ENCODE measurements around the gene LNPEP.
A peak's percentile ranks its signal among the peaks of the same experiment; 100 is the strongest.

The LNPEP gene

GRCh38 chr5:96932026-96932425, 3.9 kb upstream of the LNPEP start:
- Histone ChIP-seq H3K9me3 (ENCODE audit: control extremely low read depth in 1 of 5, control insufficient read depth in 4 of 5, insufficient read depth in 2 of 5, low read depth in 1 of 5, low read length in 4 of 5) (no peaks in the 10 kb centered on the region), H3K27ac (ENCODE audit: insufficient read depth in 1 of 2, low read depth in 1 of 2, low read length in 2 of 2, poor library complexity in 1 of 2, severe bottlenecking in 2 of 2) (no peak overlapping the region), H3K4me1 (ENCODE audit: control extremely low read depth in 1 of 4, control insufficient read depth in 4 of 4, insufficient read depth in 4 of 4, low read length in 3 of 4) (peaks cover 24 to 58% (median 44%) of the 10 kb centered on the region in 4 experiments), H3K4me3 (ENCODE audit: control insufficient read depth in 1 of 7, extremely low read depth in 1 of 7, insufficient read depth in 4 of 7, low read depth in 2 of 7, low read length in 6 of 7) (peak overlapping the region in 3 of 7 experiments; percentile 58 to 99 (median 93)), H3K36me3 (ENCODE audit: control insufficient read depth in 4 of 4, insufficient read depth in 4 of 4, low read length in 3 of 4) (no peaks in the 10 kb centered on the region), H3K27me3 (replicated peaks in 2 of 5; ENCODE audit: control insufficient read depth in 4 of 5, insufficient read depth in 5 of 5, low read length in 4 of 5) (no peaks in the 10 kb centered on the region)
- ChIA-PET POLR2A (interaction anchor here (0.5 to 0.6 kb wide), 2 partner anchors 29 to 122 kb away, joined by 3 read pairs; no protein-coding TSS in a partner anchor), CTCF (interaction anchor here (0.6 to 3.0 kb wide), 7 partner anchors 9 to 153 kb away, joined by 3 to 17 read pairs (median 4); no protein-coding TSS in a partner anchor)
- no peak for DNase-seq
- 80% methylated on average over 1 of the region's 5 CpGs for WGBS (ENCODE audit: insufficient coverage)

- CTCF ChIA-PET = interaction anchor here (1.1 to 3.0 kb wide), 3 partner anchors 11 to 65 kb away, joined by 4 to 17 read pairs (median 5); no protein-coding TSS in a partner anchor
- Histone ChIP-seq H3K27me3 (replicated peaks in 2 of 5; ENCODE audit: control insufficient read depth in 4 of 5, insufficient read depth in 5 of 5, low read length in 4 of 5) (no peaks in the 10 kb centered on the region), H3K9me3 (ENCODE audit: control extremely low read depth in 1 of 5, control insufficient read depth in 4 of 5, insufficient read depth in 2 of 5, low read depth in 1 of 5, low read length in 4 of 5) (no peaks in the 10 kb centered on the region), H3K4me3 (ENCODE audit: control insufficient read depth in 1 of 7, extremely low read depth in 1 of 7, insufficient read depth in 4 of 7, low read depth in 2 of 7, low read length in 6 of 7) (peak overlapping the region; percentile 81 to 99 (median 93)), H3K27ac (ENCODE audit: insufficient read depth in 1 of 2, low read depth in 1 of 2, low read length in 2 of 2, poor library complexity in 1 of 2, severe bottlenecking in 2 of 2) (peak overlapping the region; percentile 85 to 92), H3K4me1 (ENCODE audit: control extremely low read depth in 1 of 4, control insufficient read depth in 4 of 4, insufficient read depth in 4 of 4, low read length in 3 of 4) (peaks cover 30 to 68% (median 47%) of the 10 kb centered on the region in 4 experiments), H3K36me3 (ENCODE audit: control insufficient read depth in 4 of 4, insufficient read depth in 4 of 4, low read length in 3 of 4) (peaks cover 0 to 4% (median 0%) of the 10 kb centered on the region in 4 experiments)
- POLR2A ChIA-PET = interaction anchor here (0.6 to 1.8 kb wide), 2 partner anchors 57 to 126 kb away, joined by 3 to 4 read pairs; partner anchors contain the start of gene ERAP2
- peak; percentile 31 to 72 (median 61) for DNase-seq
- 7% methylated on average over 10 of the region's 13 CpGs for WGBS (ENCODE audit: insufficient coverage)
Measured at GRCh38 chr5:96933764-96934707, 1.8 kb upstream of the LNPEP start.

GRCh38 chr5:96934708-96935558, 947 bp upstream of the LNPEP start:
- peaks cover 0 to 4% (median 0%) of the 10 kb centered on the region in 4 experiments for H3K36me3 ChIP-seq (ENCODE audit: control insufficient read depth in 4 of 4, insufficient read depth in 4 of 4, low read length in 3 of 4)
- WGBS (ENCODE audit: insufficient coverage) = 0% methylated on average over 76 of the region's 80 CpGs
- DNase-seq = peak; percentile 98 to 99 (median 99)
- peak overlapping the region; percentile 81 to 99 (median 93) for H3K4me3 ChIP-seq (ENCODE audit: control insufficient read depth in 1 of 7, extremely low read depth in 1 of 7, insufficient read depth in 4 of 7, low read depth in 2 of 7, low read length in 6 of 7)
- no peaks in the 10 kb centered on the region for H3K27me3 ChIP-seq (replicated peaks in 2 of 5; ENCODE audit: control insufficient read depth in 4 of 5, insufficient read depth in 5 of 5, low read length in 4 of 5)
- ChIA-PET CTCF (interaction anchor here (1.1 to 1.6 kb wide), 2 partner anchors 8 to 26 kb away, joined by 4 read pairs; no protein-coding TSS in a partner anchor), POLR2A (interaction anchor here (0.7 to 1.8 kb wide), 5 partner anchors 27 to 127 kb away, joined by 3 to 10 read pairs (median 4); partner anchors contain the start of genes ERAP1 and ERAP2)
- peaks cover 30 to 68% (median 45%) of the 10 kb centered on the region in 4 experiments for H3K4me1 ChIP-seq (ENCODE audit: control extremely low read depth in 1 of 4, control insufficient read depth in 4 of 4, insufficient read depth in 4 of 4, low read length in 3 of 4)
- H3K9me3 ChIP-seq (ENCODE audit: control extremely low read depth in 1 of 5, control insufficient read depth in 4 of 5, insufficient read depth in 2 of 5, low read depth in 1 of 5, low read length in 4 of 5) = no peaks in the 10 kb centered on the region
- H3K27ac ChIP-seq (ENCODE audit: insufficient read depth in 1 of 2, low read depth in 1 of 2, low read length in 2 of 2, poor library complexity in 1 of 2, severe bottlenecking in 2 of 2) = peak overlapping the region; percentile 85 to 92

GRCh38 chr5:96936431-96937320, 796 bp downstream of the LNPEP start:
- WGBS (ENCODE audit: insufficient coverage) = 0% methylated on average over 22 of the region's 27 CpGs
- Histone ChIP-seq H3K27me3 (replicated peaks in 2 of 5; ENCODE audit: control insufficient read depth in 4 of 5, insufficient read depth in 5 of 5, low read length in 4 of 5) (no peaks in the 10 kb centered on the region), H3K4me1 (ENCODE audit: control extremely low read depth in 1 of 4, control insufficient read depth in 4 of 4, insufficient read depth in 4 of 4, low read length in 3 of 4) (peaks cover 28 to 53% (median 38%) of the 10 kb centered on the region in 4 experiments), H3K4me3 (ENCODE audit: control insufficient read depth in 1 of 7, extremely low read depth in 1 of 7, insufficient read depth in 4 of 7, low read depth in 2 of 7, low read length in 6 of 7) (peak overlapping the region; percentile 81 to 99 (median 93)), H3K9me3 (ENCODE audit: control extremely low read depth in 1 of 5, control insufficient read depth in 4 of 5, insufficient read depth in 2 of 5, low read depth in 1 of 5, low read length in 4 of 5) (no peaks in the 10 kb centered on the region), H3K36me3 (ENCODE audit: control insufficient read depth in 4 of 4, insufficient read depth in 4 of 4, low read length in 3 of 4) (peaks cover 0 to 9% (median 2%) of the 10 kb centered on the region in 4 experiments), H3K27ac (ENCODE audit: insufficient read depth in 1 of 2, low read depth in 1 of 2, low read length in 2 of 2, poor library complexity in 1 of 2, severe bottlenecking in 2 of 2) (peak overlapping the region; percentile 62 to 92)
- POLR2A ChIA-PET = interaction anchor here (0.7 to 1.5 kb wide), 4 partner anchors 12 to 129 kb away, joined by 3 to 10 read pairs (median 4); partner anchors contain the start of genes ERAP1 and ERAP2
- CTCF ChIA-PET = interaction anchor here (0.9 to 2.4 kb wide), 10 partner anchors 9 to 130 kb away, joined by 3 to 9 read pairs (median 4); partner anchors contain the start of gene ERAP2
- DNase-seq = peak in 2 of 3 donors; percentile 56 to 71

- Histone ChIP-seq H3K4me1 (ENCODE audit: control extremely low read depth in 1 of 4, control insufficient read depth in 4 of 4, insufficient read depth in 4 of 4, low read length in 3 of 4) (peaks cover 4 to 24% (median 13%) of the 10 kb centered on the region in 4 experiments), H3K36me3 (ENCODE audit: control insufficient read depth in 4 of 4, insufficient read depth in 4 of 4, low read length in 3 of 4) (peaks cover 0 to 12% (median 3%) of the 10 kb centered on the region in 4 experiments), H3K27ac (ENCODE audit: insufficient read depth in 1 of 2, low read depth in 1 of 2, low read length in 2 of 2, poor library complexity in 1 of 2, severe bottlenecking in 2 of 2) (no peak overlapping the region), H3K9me3 (ENCODE audit: control extremely low read depth in 1 of 5, control insufficient read depth in 4 of 5, insufficient read depth in 2 of 5, low read depth in 1 of 5, low read length in 4 of 5) (no peaks in the 10 kb centered on the region), H3K4me3 (ENCODE audit: control insufficient read depth in 1 of 7, extremely low read depth in 1 of 7, insufficient read depth in 4 of 7, low read depth in 2 of 7, low read length in 6 of 7) (no peak overlapping the region), H3K27me3 (replicated peaks in 2 of 5; ENCODE audit: control insufficient read depth in 4 of 5, insufficient read depth in 5 of 5, low read length in 4 of 5) (no peaks in the 10 kb centered on the region)
- ChIA-PET CTCF (interaction anchor here (0.9 to 1.8 kb wide), 5 partner anchors 11 to 52 kb away, joined by 3 to 5 read pairs (median 4); no protein-coding TSS in a partner anchor), POLR2A (no interaction called here)
- 100% methylated on average over 3 of the region's 3 CpGs for WGBS (ENCODE audit: insufficient coverage)
- no peak for DNase-seq
Measured at GRCh38 chr5:96940586-96940985, 4.7 kb downstream of the LNPEP start.
